ENCODE data around the gene ACBD3.

The ACBD3 gene

DNA sequence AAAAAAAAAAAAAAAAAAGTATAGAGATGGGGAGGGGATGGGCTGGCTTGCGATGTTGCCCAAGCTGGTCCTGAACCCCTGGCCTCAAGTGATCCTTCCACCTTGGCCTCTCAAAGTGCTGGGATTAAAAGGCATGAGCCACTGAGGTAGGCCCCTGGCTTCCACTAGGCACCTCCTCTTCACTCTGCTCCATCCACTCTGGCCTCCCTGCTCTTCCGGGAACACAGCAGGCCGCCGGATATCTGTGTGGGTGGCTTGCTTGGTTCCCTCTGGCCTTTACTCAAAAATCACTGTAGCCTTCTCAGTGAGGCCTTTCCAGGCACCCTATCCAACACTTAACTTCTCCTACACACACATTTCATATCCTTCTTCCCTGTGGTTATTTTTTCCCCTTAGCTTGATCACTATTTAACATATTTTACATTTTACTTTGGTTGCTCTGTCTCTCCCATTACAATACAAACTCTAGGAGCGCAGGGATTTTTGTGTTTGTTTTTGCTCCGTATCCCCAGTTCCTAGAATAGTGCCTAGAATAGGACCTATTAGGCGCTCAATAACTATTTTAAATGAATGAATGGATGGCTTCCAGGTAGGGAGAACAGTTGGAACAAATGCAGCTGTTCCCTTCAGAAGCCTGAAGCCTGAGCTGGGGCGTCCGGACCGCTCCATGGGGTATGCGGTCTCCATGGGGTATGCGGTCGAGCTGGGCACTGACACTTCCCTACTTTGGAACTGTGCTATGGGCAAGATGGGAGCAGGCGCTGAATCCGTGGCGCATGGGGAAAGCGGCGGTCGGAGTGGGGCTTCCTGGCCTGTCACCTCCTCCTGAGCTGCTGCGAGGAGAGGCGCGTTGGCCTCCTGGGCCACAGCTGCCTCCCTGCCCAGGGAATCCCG is 77.4 kb downstream of the ACBD3 start:
- H3K27me3 ChIP-seq (ENCODE audit: insufficient read depth, poor library complexity, severe bottlenecking), result no peaks in the 10 kb centered on the region
- H3K27ac ChIP-seq (replicated peaks), result no peak overlapping the region
- peak overlapping the region; percentile 55 for H3K4me3 ChIP-seq (replicated peaks; ENCODE audit: insufficient read depth, low read length)
- no peak for DNase-seq (ENCODE audit: low read depth in 1 of 2, low spot score in 1 of 2)
- peak; percentile 10; the same call in 1 of the 2 replicates for TF ChIP-seq SPI1 (IDR thresholded peaks at IDR 0.05; ENCODE audit: borderline replicate concordance, low read depth)
- TF ChIP-seq, protein P1, sequence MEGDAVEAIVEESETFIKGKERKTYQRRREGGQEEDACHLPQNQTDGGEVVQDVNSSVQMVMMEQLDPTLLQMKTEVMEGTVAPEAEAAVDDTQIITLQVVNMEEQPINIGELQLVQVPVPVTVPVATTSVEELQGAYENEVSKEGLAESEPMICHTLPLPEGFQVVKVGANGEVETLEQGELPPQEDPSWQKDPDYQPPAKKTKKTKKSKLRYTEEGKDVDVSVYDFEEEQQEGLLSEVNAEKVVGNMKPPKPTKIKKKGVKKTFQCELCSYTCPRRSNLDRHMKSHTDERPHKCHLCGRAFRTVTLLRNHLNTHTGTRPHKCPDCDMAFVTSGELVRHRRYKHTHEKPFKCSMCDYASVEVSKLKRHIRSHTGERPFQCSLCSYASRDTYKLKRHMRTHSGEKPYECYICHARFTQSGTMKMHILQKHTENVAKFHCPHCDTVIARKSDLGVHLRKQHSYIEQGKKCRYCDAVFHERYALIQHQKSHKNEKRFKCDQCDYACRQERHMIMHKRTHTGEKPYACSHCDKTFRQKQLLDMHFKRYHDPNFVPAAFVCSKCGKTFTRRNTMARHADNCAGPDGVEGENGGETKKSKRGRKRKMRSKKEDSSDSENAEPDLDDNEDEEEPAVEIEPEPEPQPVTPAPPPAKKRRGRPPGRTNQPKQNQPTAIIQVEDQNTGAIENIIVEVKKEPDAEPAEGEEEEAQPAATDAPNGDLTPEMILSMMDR (IDR thresholded peaks at IDR 0.05; ENCODE audit: insufficient read depth, low read length), result no peak

DNA sequence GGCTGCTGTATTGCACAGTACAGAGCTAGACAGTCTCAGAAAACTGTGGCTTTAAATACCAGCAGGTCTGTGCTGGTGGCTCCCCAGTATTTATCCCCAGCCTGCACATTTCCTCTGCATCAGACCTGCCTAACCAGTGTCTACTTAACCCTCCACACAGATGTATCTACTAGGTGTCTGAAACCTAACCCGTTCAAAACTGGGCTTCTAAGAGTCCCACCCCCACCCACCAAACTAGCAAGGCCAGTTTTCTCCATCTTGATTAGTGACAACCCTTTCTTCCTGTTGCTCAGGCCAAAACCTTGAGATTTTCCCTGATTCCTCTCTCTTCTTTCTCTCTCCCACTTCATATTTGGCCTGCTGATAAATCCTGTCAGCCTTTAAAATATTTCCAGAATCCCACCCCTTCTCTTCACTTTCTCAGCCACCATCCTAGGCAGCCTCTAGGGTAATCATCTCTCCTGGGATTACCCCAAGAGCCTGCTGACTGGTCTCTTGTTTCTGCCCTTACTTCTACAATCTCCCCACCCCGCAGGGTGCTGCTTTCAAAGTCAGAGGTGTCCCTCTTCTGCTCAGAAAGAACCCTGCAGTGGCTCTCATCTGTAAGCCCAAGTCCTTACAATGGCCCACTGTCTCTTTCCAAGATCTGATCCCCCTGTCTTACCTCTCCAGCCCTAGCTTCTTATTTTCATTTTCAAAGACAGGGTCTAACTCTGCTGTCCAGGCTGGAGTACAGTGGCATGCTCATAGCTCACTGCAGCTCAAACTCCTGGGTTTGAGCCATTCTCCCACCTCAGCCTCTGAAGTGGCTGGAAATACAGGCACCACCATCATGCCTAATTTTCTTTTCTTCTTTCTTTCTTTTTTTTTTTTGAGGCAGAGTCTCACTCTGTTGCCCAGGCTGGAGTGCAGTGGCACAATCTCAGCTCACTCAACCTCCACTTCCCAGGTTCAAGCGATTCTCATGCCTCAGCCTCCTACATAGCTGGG is 78.8 kb downstream of the ACBD3 start:
- no peaks in the 10 kb centered on the region for H3K27me3 ChIP-seq (ENCODE audit: insufficient read depth, poor library complexity, severe bottlenecking)
- H3K4me3 ChIP-seq (replicated peaks; ENCODE audit: insufficient read depth, low read length), result no peak overlapping the region
- no peak overlapping the region for H3K27ac ChIP-seq (replicated peaks)
- DNase-seq (ENCODE audit: low read depth in 1 of 2, low spot score in 1 of 2), result no peak
- TF ChIP-seq SPI1 (IDR thresholded peaks at IDR 0.05; ENCODE audit: borderline replicate concordance, low read depth) (no peak), POLR2AphosphoS5 (IDR thresholded peaks at IDR 0.05; ENCODE audit: low read depth) (no peak), GABPA (IDR thresholded peaks at IDR 0.05; ENCODE audit: low read depth) (no peak)
- TF ChIP-seq, protein P1 (IDR thresholded peaks at IDR 0.05; ENCODE audit: insufficient read depth, low read length), result no peak
- TF ChIP-seq, protein P2, sequence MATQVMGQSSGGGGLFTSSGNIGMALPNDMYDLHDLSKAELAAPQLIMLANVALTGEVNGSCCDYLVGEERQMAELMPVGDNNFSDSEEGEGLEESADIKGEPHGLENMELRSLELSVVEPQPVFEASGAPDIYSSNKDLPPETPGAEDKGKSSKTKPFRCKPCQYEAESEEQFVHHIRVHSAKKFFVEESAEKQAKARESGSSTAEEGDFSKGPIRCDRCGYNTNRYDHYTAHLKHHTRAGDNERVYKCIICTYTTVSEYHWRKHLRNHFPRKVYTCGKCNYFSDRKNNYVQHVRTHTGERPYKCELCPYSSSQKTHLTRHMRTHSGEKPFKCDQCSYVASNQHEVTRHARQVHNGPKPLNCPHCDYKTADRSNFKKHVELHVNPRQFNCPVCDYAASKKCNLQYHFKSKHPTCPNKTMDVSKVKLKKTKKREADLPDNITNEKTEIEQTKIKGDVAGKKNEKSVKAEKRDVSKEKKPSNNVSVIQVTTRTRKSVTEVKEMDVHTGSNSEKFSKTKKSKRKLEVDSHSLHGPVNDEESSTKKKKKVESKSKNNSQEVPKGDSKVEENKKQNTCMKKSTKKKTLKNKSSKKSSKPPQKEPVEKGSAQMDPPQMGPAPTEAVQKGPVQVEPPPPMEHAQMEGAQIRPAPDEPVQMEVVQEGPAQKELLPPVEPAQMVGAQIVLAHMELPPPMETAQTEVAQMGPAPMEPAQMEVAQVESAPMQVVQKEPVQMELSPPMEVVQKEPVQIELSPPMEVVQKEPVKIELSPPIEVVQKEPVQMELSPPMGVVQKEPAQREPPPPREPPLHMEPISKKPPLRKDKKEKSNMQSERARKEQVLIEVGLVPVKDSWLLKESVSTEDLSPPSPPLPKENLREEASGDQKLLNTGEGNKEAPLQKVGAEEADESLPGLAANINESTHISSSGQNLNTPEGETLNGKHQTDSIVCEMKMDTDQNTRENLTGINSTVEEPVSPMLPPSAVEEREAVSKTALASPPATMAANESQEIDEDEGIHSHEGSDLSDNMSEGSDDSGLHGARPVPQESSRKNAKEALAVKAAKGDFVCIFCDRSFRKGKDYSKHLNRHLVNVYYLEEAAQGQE (IDR thresholded peaks at IDR 0.05; ENCODE audit: insufficient replicate concordance, low read depth), result no peak

DNA sequence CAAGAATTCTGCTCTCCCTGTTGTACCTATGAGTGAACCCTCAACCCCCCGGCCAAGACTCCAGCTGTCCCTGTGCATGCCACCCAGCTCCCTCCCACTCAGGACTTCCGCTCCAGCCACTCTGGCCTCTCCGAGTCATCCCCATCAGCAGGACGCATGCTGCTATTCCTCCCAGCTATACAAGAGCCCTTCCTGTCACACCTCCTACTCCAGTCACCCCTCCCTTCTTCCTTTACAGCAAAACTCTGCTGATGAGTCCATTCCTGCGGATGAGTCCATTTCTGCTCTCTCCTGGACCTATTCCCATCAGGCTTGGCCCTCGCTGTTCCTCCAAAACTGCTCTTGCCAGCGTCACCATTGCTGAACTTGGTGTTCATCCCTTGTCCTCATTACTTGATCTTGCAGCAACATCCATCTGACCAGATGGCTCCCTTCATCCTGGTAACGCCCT is 81.8 kb downstream of the ACBD3 start:
- TF ChIP-seq GABPA (IDR thresholded peaks at IDR 0.05; ENCODE audit: low read depth) (no peak), SPI1 (IDR thresholded peaks at IDR 0.05; ENCODE audit: borderline replicate concordance, low read depth) (no peak), POLR2AphosphoS5 (IDR thresholded peaks at IDR 0.05; ENCODE audit: low read depth) (no peak)
- TF ChIP-seq, protein P2 (IDR thresholded peaks at IDR 0.05; ENCODE audit: insufficient replicate concordance, low read depth), result no peak
- TF ChIP-seq, protein P1 (IDR thresholded peaks at IDR 0.05; ENCODE audit: insufficient read depth, low read length), result no peak
- Histone ChIP-seq H3K27ac (replicated peaks) (no peak overlapping the region), H3K27me3 (ENCODE audit: insufficient read depth, poor library complexity, severe bottlenecking) (no peaks in the 10 kb centered on the region), H3K4me3 (replicated peaks; ENCODE audit: insufficient read depth, low read length) (no peak overlapping the region)
- no peak for DNase-seq (ENCODE audit: low read depth in 1 of 2, low spot score in 1 of 2)
